ENCODE results near the gene EPG5. TPM values are rescaled to one million over a fixed set of nuclear protein-coding genes. Genes with fewer than 3 reads are reported as not detected.

EPG5 gene
- total RNA-seq, 4 donors from 2014 or later, result 13.6 to 43.4 (median 21.8) TPM

GRCh38 chr18:45879681-45880655 lies 87.2 kb downstream of the EPG5 start:
- no peak overlapping the region for H3K27ac ChIP-seq

DNA sequence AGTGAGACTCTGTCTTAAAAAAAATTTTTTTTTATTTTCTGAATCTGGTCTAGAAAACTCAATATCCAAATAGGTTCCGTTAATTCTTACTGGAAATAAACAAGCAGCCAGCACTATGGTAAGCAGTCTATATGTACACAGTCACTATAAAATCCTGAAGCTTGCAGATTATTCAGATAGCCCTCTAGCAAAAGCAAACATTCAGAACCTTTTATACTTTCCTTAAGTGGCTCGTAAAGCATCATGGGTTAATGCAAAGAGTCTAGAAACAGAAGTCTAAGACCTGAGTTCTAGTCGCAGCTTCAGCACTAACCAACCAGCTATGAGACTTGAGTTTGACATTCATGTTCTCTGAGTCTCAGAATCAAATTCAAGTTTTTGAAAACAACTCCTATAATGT lies 89.7 kb downstream of the EPG5 start:
- intact Hi-C loops (cut with DNase I; ENCODE audit: low total_unique reads), result no loop called here
- H3K9me3 ChIP-seq, result no peaks in the 10 kb centered on the region
- DNase-seq, result no peak
- no peaks in the 10 kb centered on the region for H3K27me3 ChIP-seq
- TF ChIP-seq CTCF (IDR thresholded peaks at IDR 0.05), result no peak
- no peak for TF ChIP-seq POLR2A (IDR thresholded peaks at IDR 0.05)
- no peaks in the 10 kb centered on the region for H3K4me1 ChIP-seq
- H3K4me3 ChIP-seq, result no peak overlapping the region
- H3K36me3 ChIP-seq, result no peaks in the 10 kb centered on the region
- H3K27ac ChIP-seq, result no peak overlapping the region

More at GRCh38 chr18:45879681-45880655, 87.2 kb downstream of the EPG5 start:
- no peaks in the 10 kb centered on the region for H3K9me3 ChIP-seq
- no peaks in the 10 kb centered on the region for H3K4me1 ChIP-seq
- peak; percentile 42 to 65 for DNase-seq
- no peaks in the 10 kb centered on the region for H3K36me3 ChIP-seq
- TF ChIP-seq POLR2A (IDR thresholded peaks at IDR 0.05) (no peak), CTCF (IDR thresholded peaks at IDR 0.05) (peak; percentile 87 to 95 (median 92))
- H3K27me3 ChIP-seq, result no peaks in the 10 kb centered on the region
- H3K4me3 ChIP-seq, result no peak overlapping the region
- intact Hi-C loops (cut with DNase I; ENCODE audit: low total_unique reads), result no loop called here

DNA sequence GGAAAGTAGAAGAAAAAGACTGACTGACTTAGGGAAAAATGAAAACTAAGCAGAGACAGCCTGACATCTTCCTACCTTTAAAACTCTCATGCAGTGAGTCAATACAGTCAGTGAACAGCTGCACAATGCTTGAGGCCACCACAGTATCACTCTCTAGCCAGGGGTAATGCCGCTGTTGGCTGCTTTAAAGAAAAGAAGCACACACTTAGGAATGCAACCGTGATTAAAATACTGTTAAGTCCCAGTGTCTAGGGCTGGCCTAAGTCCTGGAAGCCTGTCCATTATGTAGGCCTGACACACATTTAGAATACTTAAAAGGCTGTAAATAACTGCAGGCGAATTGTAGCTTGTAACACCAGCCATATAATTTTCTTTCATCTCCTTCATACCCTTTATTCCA lies 91.0 kb downstream of the EPG5 start:
- Histone ChIP-seq H3K4me3 (no peak overlapping the region), H3K27me3 (no peaks in the 10 kb centered on the region), H3K9me3 (no peaks in the 10 kb centered on the region), H3K36me3 (no peaks in the 10 kb centered on the region), H3K4me1 (no peaks in the 10 kb centered on the region), H3K27ac (no peak overlapping the region)
- TF ChIP-seq CTCF (IDR thresholded peaks at IDR 0.05), result no peak
- no peak for TF ChIP-seq POLR2A (IDR thresholded peaks at IDR 0.05)
- intact Hi-C loops (cut with DNase I; ENCODE audit: low total_unique reads), result no loop called here
- no peak for DNase-seq

DNA sequence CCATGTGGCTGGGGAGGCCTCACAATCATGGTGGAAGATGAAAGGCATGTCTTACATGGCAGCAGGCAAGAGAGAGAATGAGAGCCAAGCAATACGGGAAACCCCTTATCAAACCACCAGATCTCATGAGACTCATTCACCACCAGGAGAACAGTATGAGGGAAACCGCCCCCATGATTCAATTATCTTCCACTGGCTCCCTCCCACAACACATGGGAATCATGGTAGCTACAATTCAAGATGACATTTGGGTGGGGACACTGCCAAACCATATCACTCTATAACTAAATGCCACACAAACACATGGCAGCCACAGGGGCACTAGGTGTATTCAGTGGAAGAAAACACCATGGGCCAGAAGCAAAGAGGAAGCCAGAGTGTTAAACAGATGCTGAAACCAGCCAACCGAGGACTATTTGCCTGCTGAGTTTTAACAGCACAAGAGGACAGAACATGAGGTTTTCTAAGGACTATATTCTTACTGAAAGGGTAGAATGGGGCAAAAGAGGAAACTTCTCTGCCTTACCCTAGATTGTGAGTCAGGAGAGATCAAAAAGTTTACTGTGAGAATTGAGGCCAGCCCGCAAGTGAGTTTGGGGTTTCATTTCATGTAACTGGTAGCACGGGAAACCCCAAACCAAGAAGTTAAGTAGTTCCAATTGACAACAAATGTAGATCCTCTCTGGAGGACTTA lies 92.5 kb downstream of the EPG5 start:
- no peak overlapping the region for H3K4me3 ChIP-seq
- H3K36me3 ChIP-seq, result no peaks in the 10 kb centered on the region
- no peak for DNase-seq
- H3K4me1 ChIP-seq, result no peaks in the 10 kb centered on the region
- H3K9me3 ChIP-seq, result no peaks in the 10 kb centered on the region
- intact Hi-C loops (cut with DNase I; ENCODE audit: low total_unique reads), result no loop called here
- H3K27ac ChIP-seq, result no peak overlapping the region
- no peak for TF ChIP-seq CTCF (IDR thresholded peaks at IDR 0.05)
- no peak for TF ChIP-seq POLR2A (IDR thresholded peaks at IDR 0.05)
- no peaks in the 10 kb centered on the region for H3K27me3 ChIP-seq
